Loucy (cell line): ENCODE measurements around the gene NEK4.

ENCODE experiments used
- H2AFZ ChIP-seq: fragments of 200-600 bp; sonication (generic); 2 replicates; pipeline ENCODE4 v1.6.0; 2016; ENCODE audit warnings: antibody characterized with exemption, mild to moderate bottlenecking, low read length, moderate library complexity
- H3F3A ChIP-seq: fragments of 200-600 bp; 2 replicates; pipeline ENCODE4 v1.6.0; 2016; ENCODE audit warnings: antibody characterized with exemption, low read depth, mild to moderate bottlenecking
- H3K27me3 ChIP-seq: fragments of 200-600 bp; sonication (generic); 2 replicates; pipeline ENCODE4 v1.6.1; 2014; ENCODE audit warnings: low read length, mild to moderate bottlenecking; ENCODE audit not compliant: insufficient read depth, poor library complexity, severe bottlenecking
- H3K36me3 ChIP-seq: fragments of 200-600 bp; sonication (generic); 2 replicates; pipeline ENCODE4 v1.6.1; 2016; ENCODE audit warnings: low read length; ENCODE audit not compliant: insufficient read depth
- H3K4me1 ChIP-seq: fragments of 200-600 bp; sonication (generic); 2 replicates; pipeline ENCODE4 v1.5.1; 2014; ENCODE audit warnings: low read length, mild to moderate bottlenecking; ENCODE audit not compliant: insufficient read depth, poor library complexity, severe bottlenecking
- H3K4me2 ChIP-seq: fragments of 200-600 bp; sonication (generic); 2 replicates; pipeline ENCODE4 v1.6.0; 2014; ENCODE audit warnings: antibody characterized with exemption, low read length, low read depth, mild to moderate bottlenecking; ENCODE audit not compliant: poor library complexity, severe bottlenecking
- H3K4me3 ChIP-seq: fragments of 200-600 bp; sonication (generic); 2 replicates; pipeline ENCODE4 v1.5.1; 2014; ENCODE audit warnings: low read length, mild to moderate bottlenecking, mixed read lengths; ENCODE audit not compliant: poor library complexity, severe bottlenecking
- H3K79me2 ChIP-seq: fragments of 200-600 bp; sonication (generic); 2 replicates; pipeline ENCODE4 v1.6.1; 2014; ENCODE audit warnings: low read length; ENCODE audit not compliant: insufficient read depth
- H3K9ac ChIP-seq: fragments of 200-600 bp; sonication (generic); 2 replicates; pipeline ENCODE4 v1.6.0; 2014; ENCODE audit warnings: mild to moderate bottlenecking, low read depth, low read length, moderate library complexity; ENCODE audit not compliant: poor library complexity, severe bottlenecking
- H3K9me2 ChIP-seq: fragments of 200-600 bp; sonication (generic); replicated peaks from 2 replicates; pipeline ENCODE4 v1.6.1; 2016; ENCODE audit warnings: low read depth, low read length, mixed read lengths
- H3K9me3 ChIP-seq: fragments of 200-600 bp; sonication (generic); 2 replicates; pipeline ENCODE4 v1.6.1; 2014; ENCODE audit warnings: mild to moderate bottlenecking, antibody characterized with exemption, low read length, low read depth; ENCODE audit not compliant: insufficient read depth
- H4K20me1 ChIP-seq: fragments of 200-600 bp; sonication (generic); 2 replicates; pipeline ENCODE4 v1.6.0; 2014; ENCODE audit warnings: antibody characterized with exemption, low read length, mild to moderate bottlenecking; ENCODE audit not compliant: insufficient read depth, poor library complexity, severe bottlenecking
- EZH2phosphoT487 ChIP-seq: fragments of 200-600 bp; IDR thresholded peaks from 2 replicates; pipeline ENCODE4 v1.6.1; 2018; ENCODE audit warnings: antibody characterized with exemption, mild to moderate bottlenecking, moderate library complexity, borderline replicate concordance
- TF ChIP-seq, protein P1 (sequence below): fragments of 200-600 bp; sonication (generic); conservative IDR thresholded peaks from 2 replicates; pipeline ENCODE4 v1.5.1; 2014; ENCODE audit warnings: mild to moderate bottlenecking, antibody characterized with exemption, low read length

NEK4 gene

GRCh38 chr3:52790741-52791140 is 20.0 kb upstream of the NEK4 start:
- no peaks in the 10 kb centered on the region for H3F3A ChIP-seq
- H3K4me3 ChIP-seq, result no peak overlapping the region
- no peak overlapping the region for H2AFZ ChIP-seq
- TF ChIP-seq, protein P1, sequence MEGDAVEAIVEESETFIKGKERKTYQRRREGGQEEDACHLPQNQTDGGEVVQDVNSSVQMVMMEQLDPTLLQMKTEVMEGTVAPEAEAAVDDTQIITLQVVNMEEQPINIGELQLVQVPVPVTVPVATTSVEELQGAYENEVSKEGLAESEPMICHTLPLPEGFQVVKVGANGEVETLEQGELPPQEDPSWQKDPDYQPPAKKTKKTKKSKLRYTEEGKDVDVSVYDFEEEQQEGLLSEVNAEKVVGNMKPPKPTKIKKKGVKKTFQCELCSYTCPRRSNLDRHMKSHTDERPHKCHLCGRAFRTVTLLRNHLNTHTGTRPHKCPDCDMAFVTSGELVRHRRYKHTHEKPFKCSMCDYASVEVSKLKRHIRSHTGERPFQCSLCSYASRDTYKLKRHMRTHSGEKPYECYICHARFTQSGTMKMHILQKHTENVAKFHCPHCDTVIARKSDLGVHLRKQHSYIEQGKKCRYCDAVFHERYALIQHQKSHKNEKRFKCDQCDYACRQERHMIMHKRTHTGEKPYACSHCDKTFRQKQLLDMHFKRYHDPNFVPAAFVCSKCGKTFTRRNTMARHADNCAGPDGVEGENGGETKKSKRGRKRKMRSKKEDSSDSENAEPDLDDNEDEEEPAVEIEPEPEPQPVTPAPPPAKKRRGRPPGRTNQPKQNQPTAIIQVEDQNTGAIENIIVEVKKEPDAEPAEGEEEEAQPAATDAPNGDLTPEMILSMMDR, result no peak
- no peak for TF ChIP-seq EZH2phosphoT487
- no peaks in the 10 kb centered on the region for H4K20me1 ChIP-seq
- H3K4me2 ChIP-seq, result no peak overlapping the region
- no peaks in the 10 kb centered on the region for H3K27me3 ChIP-seq
- H3K4me1 ChIP-seq, result no peaks in the 10 kb centered on the region
- no peak overlapping the region for H3K9ac ChIP-seq
- no peaks in the 10 kb centered on the region for H3K79me2 ChIP-seq
- H3K36me3 ChIP-seq, result no peaks in the 10 kb centered on the region
- no peaks in the 10 kb centered on the region for H3K9me2 ChIP-seq
- no peaks in the 10 kb centered on the region for H3K9me3 ChIP-seq

DNA sequence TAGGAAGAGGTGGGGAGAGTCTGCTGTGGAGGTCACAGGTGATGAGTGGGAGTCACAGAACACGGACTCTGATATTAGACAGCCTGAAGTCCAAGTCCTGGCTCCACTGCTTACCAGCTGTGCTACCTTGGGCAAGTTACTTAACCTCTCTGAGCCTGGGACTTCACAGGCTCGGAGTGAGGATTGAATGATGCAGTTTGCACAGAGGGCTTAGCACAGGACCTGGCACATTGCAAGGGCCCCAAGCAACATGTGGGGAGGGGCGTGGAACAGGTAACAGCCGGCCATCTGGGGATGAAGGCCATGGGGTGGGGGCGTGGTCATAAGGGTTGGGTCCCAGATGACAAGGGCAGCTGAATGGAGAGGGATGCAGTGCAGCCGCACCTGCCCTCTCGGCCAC is 19.6 kb upstream of the NEK4 start:
- Histone ChIP-seq H3K79me2 (no peaks in the 10 kb centered on the region), H3K27me3 (no peaks in the 10 kb centered on the region), H3K9ac (no peak overlapping the region), H3K4me2 (no peak overlapping the region), H3K4me1 (no peaks in the 10 kb centered on the region), H3F3A (no peaks in the 10 kb centered on the region), H3K36me3 (no peaks in the 10 kb centered on the region), H3K9me2 (no peaks in the 10 kb centered on the region), H3K9me3 (no peaks in the 10 kb centered on the region), H4K20me1 (no peaks in the 10 kb centered on the region), H3K4me3 (no peak overlapping the region), H2AFZ (no peak overlapping the region)
- TF ChIP-seq EZH2phosphoT487, result no peak
- TF ChIP-seq, protein P1, result no peak

DNA sequence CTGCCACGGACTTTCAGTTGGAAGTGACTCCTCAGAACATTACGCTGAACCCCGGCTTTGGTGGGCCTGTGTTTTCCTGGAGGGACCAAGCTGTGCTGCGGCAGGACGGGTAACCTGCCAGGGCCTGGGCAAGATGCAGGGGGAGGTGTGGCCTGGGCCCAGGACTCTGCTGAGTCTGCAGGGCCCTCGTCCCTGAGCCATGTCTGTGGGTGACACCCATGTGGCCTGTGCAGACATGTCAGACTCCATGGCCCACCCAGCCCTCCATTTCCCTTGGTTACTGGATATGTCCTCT is 19.0 kb upstream of the NEK4 start:
- TF ChIP-seq, protein P1, result no peak
- no peak for TF ChIP-seq EZH2phosphoT487
- no peak overlapping the region for H3K9ac ChIP-seq
- no peaks in the 10 kb centered on the region for H3K9me2 ChIP-seq
- no peaks in the 10 kb centered on the region for H3K79me2 ChIP-seq
- H3F3A ChIP-seq, result no peaks in the 10 kb centered on the region
- H2AFZ ChIP-seq, result no peak overlapping the region
- H3K4me1 ChIP-seq, result no peaks in the 10 kb centered on the region
- no peak overlapping the region for H3K4me2 ChIP-seq
- no peak overlapping the region for H3K4me3 ChIP-seq
- H3K27me3 ChIP-seq, result no peaks in the 10 kb centered on the region
- no peaks in the 10 kb centered on the region for H3K9me3 ChIP-seq
- H4K20me1 ChIP-seq, result no peaks in the 10 kb centered on the region
- H3K36me3 ChIP-seq, result no peaks in the 10 kb centered on the region
